IMR-90 (cell line): Measurements from ENCODE around the gene MBTPS1. TPM values are rescaled to one million over a fixed set of nuclear protein-coding genes. Genes with fewer than 3 reads are reported as not detected.

Source experiments
- ATAC-seq: fragments of 200-7000 bp; cut with Tn5 transposase; 2 replicates; pipeline ENCODE4 v1.9.1; 2020; ENCODE audit warnings: low read depth, mild to moderate bottlenecking, moderate library complexity
- BruUV-seq: library from RNA; stranded (reverse); fragments of 400-500 nt; replicated peaks from 2 replicates; lab custom pipeline; 2021; lab: Mats Ljungman, UMichigan
- CTCF ChIA-PET: fragments of 300-600 bp; formaldehyde crosslinking; extraction: SDS; loops from one replicate; lab custom pipeline; 2021; ENCODE audit warnings: antibody characterized with exemption; lab: Yijun Ruan, JAX
- POLR2A ChIA-PET: fragments of 300-600 bp; sonication (Branson Sonifier 250); formaldehyde crosslinking; loops from one replicate; lab custom pipeline; 2022; ENCODE audit warnings: antibody characterized with exemption; ENCODE audit not compliant: unreplicated experiment; lab: Charles Lee
- DNase-seq: peaks from one replicate; pipeline ENCODE4 v3.0.0; 2013
- H2AFZ ChIP-seq: replicated peaks from 2 replicates; pipeline ENCODE3; 2013; ENCODE audit warnings: low read length, mild to moderate bottlenecking; ENCODE audit not compliant: poor library complexity
- H2AK5ac ChIP-seq: 2 replicates; pipeline ENCODE4 v1.6.1; 2013; ENCODE audit warnings: low read depth, low read length, inconsistent platforms
- H2AK9ac ChIP-seq: replicated peaks from 2 replicates; pipeline ENCODE3; 2013; ENCODE audit warnings: mild to moderate bottlenecking, low read depth, low read length, moderate library complexity; ENCODE audit not compliant: poor library complexity
- H2BK120ac ChIP-seq: 2 replicates; pipeline ENCODE4 v1.6.1; 2013; ENCODE audit warnings: low read depth, low read length, inconsistent platforms
- H2BK15ac ChIP-seq: 3 replicates; pipeline ENCODE4 v1.6.1; 2013; ENCODE audit warnings: low read depth, low read length, inconsistent platforms
- H2BK20ac ChIP-seq: 2 replicates; pipeline ENCODE4 v1.6.1; 2013; ENCODE audit warnings: low read depth, mild to moderate bottlenecking, inconsistent platforms, low read length, moderate library complexity
- H2BK5ac ChIP-seq: 2 replicates; pipeline ENCODE4 v1.6.1; 2013; ENCODE audit warnings: mild to moderate bottlenecking, low read depth, low read length, inconsistent platforms; ENCODE audit not compliant: poor library complexity, severe bottlenecking
- H3K14ac ChIP-seq: replicated peaks from 2 replicates; pipeline ENCODE4 v1.6.1; 2013; ENCODE audit warnings: low read depth, low read length, inconsistent platforms
- H3K18ac ChIP-seq: 2 replicates; pipeline ENCODE4 v1.6.1; 2013; ENCODE audit warnings: low read depth, low read length, control low read depth
- H3K23ac ChIP-seq: 2 replicates; pipeline ENCODE4 v1.6.1; 2013; ENCODE audit warnings: low read depth, low read length, inconsistent platforms
- H3K27ac ChIP-seq: 2 replicates; pipeline ENCODE4 v1.5.1; 2013; ENCODE audit warnings: mild to moderate bottlenecking, control low read depth, low read length; ENCODE audit not compliant: insufficient read depth
- H3K27me3 ChIP-seq: 2 replicates; pipeline ENCODE4 v1.6.1; 2013; ENCODE audit warnings: low read length; ENCODE audit not compliant: control insufficient read depth, insufficient read depth
- H3K36me3 ChIP-seq: 2 replicates; pipeline ENCODE4 v1.6.1; 2013; ENCODE audit warnings: low read length, mixed read lengths; ENCODE audit not compliant: control insufficient read depth, insufficient read depth
- H3K4ac ChIP-seq: 2 replicates; pipeline ENCODE4 v1.6.1; 2013; ENCODE audit warnings: low read depth, low read length, inconsistent platforms
- H3K4me1 ChIP-seq: 2 replicates; pipeline ENCODE4 v1.6.1; 2013; ENCODE audit warnings: low read length, mixed read lengths; ENCODE audit not compliant: control insufficient read depth, insufficient read depth
- H3K4me2 ChIP-seq: 2 replicates; pipeline ENCODE4 v1.6.1; 2013; ENCODE audit warnings: low read depth, mild to moderate bottlenecking, control low read depth, low read length, moderate library complexity
- H3K4me3 ChIP-seq: 2 replicates; pipeline ENCODE4 v1.5.1; 2013; ENCODE audit warnings: low read depth, mild to moderate bottlenecking, control low read depth, low read length, moderate library complexity; ENCODE audit not compliant: insufficient read depth
- H3K56ac ChIP-seq: 2 replicates; pipeline ENCODE4 v1.6.1; 2013; ENCODE audit warnings: low read length, inconsistent platforms; ENCODE audit not compliant: insufficient read depth; ENCODE audit errors: extremely low read depth
- H3K79me1 ChIP-seq, 2 experiments: 2 replicates each; pipeline ENCODE4 v1.6.1; 2013; ENCODE audit warnings: low read length in 2 of 2, inconsistent platforms in 1 of 2, low read depth in 1 of 2
- H3K9ac ChIP-seq: 2 replicates; pipeline ENCODE4 v1.6.1; 2013; ENCODE audit warnings: low read depth, low read length, control low read depth
- H3K9me1 ChIP-seq: 2 replicates; pipeline ENCODE4 v1.6.1; 2013; ENCODE audit warnings: low read length, inconsistent platforms; ENCODE audit not compliant: insufficient read depth
- H3K9me3 ChIP-seq: 2 replicates; pipeline ENCODE4 v1.6.1; 2013; ENCODE audit warnings: low read length; ENCODE audit not compliant: control insufficient read depth, insufficient read depth
- H4K20me1 ChIP-seq: 2 replicates; pipeline ENCODE4 v1.6.1; 2013; ENCODE audit warnings: low read length, inconsistent platforms; ENCODE audit not compliant: insufficient read depth
- H4K5ac ChIP-seq: 2 replicates; pipeline ENCODE4 v1.6.1; 2013; ENCODE audit warnings: mild to moderate bottlenecking, low read depth, low read length, control low read depth
- H4K8ac ChIP-seq, 2 experiments: 2 replicates each; pipeline ENCODE4 v1.6.1; 2013; ENCODE audit warnings: low read depth in 2 of 2, low read length in 2 of 2, control low read depth in 1 of 2, inconsistent platforms in 1 of 2
- H4K91ac ChIP-seq: 2 replicates; pipeline ENCODE4 v1.6.1; 2013; ENCODE audit warnings: low read depth, low read length, inconsistent platforms; ENCODE audit not compliant: insufficient read depth
- CEBPB ChIP-seq: IDR thresholded peaks from 2 replicates; pipeline ENCODE4 v1.6.1; 2012; ENCODE audit warnings: low read depth, low read length, improper control_type of control experiment
- MAZ ChIP-seq: IDR thresholded peaks from 2 replicates; pipeline ENCODE4 v1.6.1; 2012; ENCODE audit warnings: low read depth, mild to moderate bottlenecking, low read length, improper control_type of control experiment, moderate library complexity, borderline replicate concordance
- WGBS, 2 experiments: methylation state at CpG; one replicate each; pipeline versions ENCODE4 v1.1.5 to v1.1.7; 2013; ENCODE audit warnings: missing lambda C conversion rate in 2 of 2; ENCODE audit not compliant: insufficient read length in 1 of 2; ENCODE audit errors: extremely low coverage in 2 of 2; 5-methylcytosine and 5-hydroxymethylcytosine counted together
- dilution Hi-C: fragments of 300-500 bp; cut with HindIII; formaldehyde crosslinking; loops from one replicate; pipeline ENCODE4 v1.14.3; 2018; ENCODE audit warnings: low sequenced_read_pairs; ENCODE audit not compliant: unreplicated experiment
- in situ Hi-C: fragments of 300-500 bp; cut with MboI; formaldehyde crosslinking; loops from 3 replicates; pipeline ENCODE4 v1.14.3; 2019; ENCODE audit warnings: low sequenced_read_pairs, inconsistent platforms, mixed read lengths
- intact Hi-C: fragments of 100-400 bp; cut with micrococcal nuclease; formaldehyde crosslinking; loops from 2 replicates; pipeline ENCODE4 v1.10.0; 2022
- polyA plus RNA-seq, 3 experiments: library from polyadenylated mRNA; depleted of rRNA; stranded (reverse); fragments of >200 nt; gene quantifications; 2 replicates each; pipeline ENCODE4 v1.2.3, GENCODE V29; 2012; ENCODE audit warnings: low replicate concordance in 1 of 3
- total RNA-seq: library from RNA; depleted of rRNA; stranded (reverse); fragments of >200 nt; gene quantifications from 2 replicates; pipeline ENCODE4 v1.2.3, GENCODE V29; 2012

Gene MBTPS1
- total and polyA plus RNA-seq, 2 of the 4 experiments (the other 2 are of a cell fraction), result 59.0 to 70.4 TPM

GRCh38 chr16:84088695-84089395, 27.9 kb downstream of the MBTPS1 start:
- no peak overlapping the region for H3K9ac ChIP-seq
- no peaks in the 10 kb centered on the region for H3K9me3 ChIP-seq
- H2AK9ac ChIP-seq, result no peak overlapping the region
- H3K23ac ChIP-seq, result no peak overlapping the region; the same call in 1 of the 2 replicates
- no peaks in the 10 kb centered on the region for H3K4me1 ChIP-seq
- no peak for TF ChIP-seq MAZ
- TF ChIP-seq CEBPB, result no peak
- no peak overlapping the region for H4K5ac ChIP-seq
- no TSS peak for BruUV-seq
- H3K4ac ChIP-seq, result no peak overlapping the region
- no peak overlapping the region for H2BK120ac ChIP-seq
- H4K20me1 ChIP-seq, result peaks cover 7% of the 10 kb centered on the region; the same call in 1 of the 2 replicates
- no peak for DNase-seq
- no peaks in the 10 kb centered on the region; a peak in 2 of 4 replicates for H3K79me1 ChIP-seq
- in situ Hi-C loops (loop anchor here (5.0 to 10.0 kb wide), 2 partner anchors 88 to 396 kb away; no protein-coding TSS in a partner anchor), dilution Hi-C loops (no loop called here), intact Hi-C loops (no loop called here)
- no peaks in the 10 kb centered on the region for H3K9me1 ChIP-seq
- no peaks in the 10 kb centered on the region for H3K27me3 ChIP-seq
- ChIA-PET CTCF (interaction anchor here (1.2 kb wide), 2 partner anchors 23 to 87 kb away, joined by 3 read pairs; no protein-coding TSS in a partner anchor), POLR2A (no interaction called here)
- H3K4me2 ChIP-seq, result no peak overlapping the region
- H2AK5ac ChIP-seq, result no peak overlapping the region
- H3K27ac ChIP-seq, result no peak overlapping the region
- H3K14ac ChIP-seq, result no peak overlapping the region
- no peak overlapping the region for H4K8ac ChIP-seq
- 65% methylated on average over 2 of the region's 15 CpGs; no CpG with 5 or more reads in 1 of the 2 experiments for WGBS, 2 experiments
- no peak overlapping the region for H2AFZ ChIP-seq
- no peak overlapping the region for H4K91ac ChIP-seq
- peaks cover 58% of the 10 kb centered on the region for H3K36me3 ChIP-seq
- H2BK15ac ChIP-seq, result no peak overlapping the region
- H2BK5ac ChIP-seq, result no peak overlapping the region
- ATAC-seq, result no peak
- H3K4me3 ChIP-seq, result no peak overlapping the region
- H2BK20ac ChIP-seq, result no peak overlapping the region
- no peak overlapping the region for H3K56ac ChIP-seq
- no peak overlapping the region for H3K18ac ChIP-seq
